Activated CD4-positive, CD25-positive, alpha-beta regulatory T cell treated with anti-CD3 and anti-CD28 coated beads, Interleukin-2, amount 50 U/mL, for 24 hours (primary cell): ENCODE results near the gene HAGH.

ENCODE experiments used
- ATAC-seq, 2 donors: fragments of 150-1000 bp; cut with Tn5 transposase; one replicate each; pipeline ENCODE4 v1.10.0; 2021; ENCODE audit warnings: mild to moderate bottlenecking in 1 of 2, moderate library complexity in 1 of 2

The HAGH gene

GRCh38 chr16:1785846-1786170 lies 40.8 kb downstream of the HAGH start:
- no peak for ATAC-seq

DNA sequence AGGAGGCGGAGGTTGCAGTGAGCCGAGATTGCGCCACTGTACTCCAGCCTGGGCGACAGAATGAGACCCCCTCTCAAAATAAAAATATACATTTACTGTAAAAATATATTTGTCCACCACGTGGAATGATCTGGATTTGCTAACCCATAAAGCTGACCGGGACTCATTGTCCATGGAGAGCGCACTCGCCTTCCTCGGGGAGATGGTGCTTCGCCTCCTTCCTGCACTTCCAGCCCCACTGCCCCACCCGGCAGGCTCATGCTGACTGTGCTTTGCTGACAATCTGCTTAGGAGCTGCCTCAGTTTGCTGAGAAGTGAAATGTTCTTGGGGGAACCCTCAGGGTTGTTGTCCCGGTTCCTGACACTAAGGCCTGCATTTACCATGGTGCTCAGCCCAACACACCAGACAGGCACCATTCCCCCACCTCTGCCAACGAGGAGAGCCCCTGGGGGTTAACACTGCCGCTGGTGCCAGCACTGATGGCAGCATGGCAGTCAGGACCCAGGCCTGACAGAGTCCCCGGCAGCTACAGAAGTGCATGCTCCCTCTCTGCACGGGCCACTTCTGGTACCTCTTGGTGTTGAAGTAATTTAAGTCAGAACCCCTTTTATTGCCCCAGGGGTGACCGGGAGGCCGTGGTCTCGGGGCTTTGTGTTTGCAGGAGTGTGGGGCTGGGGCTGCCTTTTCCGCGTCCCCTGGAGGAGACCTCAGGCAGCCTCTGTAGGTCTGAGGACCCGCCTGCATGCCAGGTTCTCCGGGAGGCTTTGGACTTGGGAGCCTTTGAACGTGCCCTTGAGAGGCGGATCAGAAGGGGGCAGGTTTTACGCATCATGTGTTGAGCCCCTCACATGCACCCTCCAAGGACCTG lies 41.4 kb downstream of the HAGH start:
- ATAC-seq: no peak

GRCh38 chr16:1782408-1783264 lies 44.0 kb downstream of the HAGH start, which contains the start of the genes NUBP2 and SPSB3:
TSS of gene NUBP2 (plus strand) at chr16:1782960. CDS start at chr16:1783021, 61 bp downstream.
TSS of gene SPSB3 (minus strand) at chr16:1782571. CDS start at chr16:1781483, 1,088 bp downstream.
- ATAC-seq: peak; percentile 92 to 93

- ATAC-seq: peak; percentile 2 to 4
Observed at GRCh38 chr16:1781758-1782407, 44.7 kb downstream of the HAGH start.

- no peak for ATAC-seq
Observed at GRCh38 chr16:1781254-1781653, 45.4 kb downstream of the HAGH start.

- ATAC-seq: no peak
Observed at GRCh38 chr16:1780677-1781072, 46.0 kb downstream of the HAGH start.

- ATAC-seq: no peak
Observed at GRCh38 chr16:1779741-1780676, 46.6 kb downstream of the HAGH start.

DNA sequence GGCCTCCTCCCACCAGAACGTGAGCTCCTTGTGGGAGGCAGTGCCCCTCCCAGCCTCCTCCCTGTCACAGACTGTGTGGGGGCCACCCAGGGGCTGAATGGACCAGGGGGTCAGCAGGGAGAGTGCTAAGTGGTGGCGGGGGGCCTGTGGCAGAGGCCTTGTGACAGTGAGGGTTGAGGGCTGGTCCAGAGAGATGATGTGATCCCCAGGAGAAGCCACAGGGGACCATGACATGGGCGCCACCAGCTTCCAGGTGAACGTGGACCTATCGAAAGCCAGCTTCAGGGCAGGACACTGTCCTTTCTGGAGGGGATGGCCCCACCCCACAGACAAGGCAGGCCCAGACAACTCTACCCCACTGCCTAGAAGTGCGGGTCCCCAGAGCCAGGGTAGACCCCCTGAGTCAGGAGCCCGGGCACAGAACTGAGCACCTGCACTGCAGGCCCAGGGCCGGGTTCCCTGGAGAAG lies 47.4 kb downstream of the HAGH start:
- no peak for ATAC-seq

GRCh38 chr16:1778200-1779179 lies 48.1 kb downstream of the HAGH start:
- ATAC-seq: no peak

DNA sequence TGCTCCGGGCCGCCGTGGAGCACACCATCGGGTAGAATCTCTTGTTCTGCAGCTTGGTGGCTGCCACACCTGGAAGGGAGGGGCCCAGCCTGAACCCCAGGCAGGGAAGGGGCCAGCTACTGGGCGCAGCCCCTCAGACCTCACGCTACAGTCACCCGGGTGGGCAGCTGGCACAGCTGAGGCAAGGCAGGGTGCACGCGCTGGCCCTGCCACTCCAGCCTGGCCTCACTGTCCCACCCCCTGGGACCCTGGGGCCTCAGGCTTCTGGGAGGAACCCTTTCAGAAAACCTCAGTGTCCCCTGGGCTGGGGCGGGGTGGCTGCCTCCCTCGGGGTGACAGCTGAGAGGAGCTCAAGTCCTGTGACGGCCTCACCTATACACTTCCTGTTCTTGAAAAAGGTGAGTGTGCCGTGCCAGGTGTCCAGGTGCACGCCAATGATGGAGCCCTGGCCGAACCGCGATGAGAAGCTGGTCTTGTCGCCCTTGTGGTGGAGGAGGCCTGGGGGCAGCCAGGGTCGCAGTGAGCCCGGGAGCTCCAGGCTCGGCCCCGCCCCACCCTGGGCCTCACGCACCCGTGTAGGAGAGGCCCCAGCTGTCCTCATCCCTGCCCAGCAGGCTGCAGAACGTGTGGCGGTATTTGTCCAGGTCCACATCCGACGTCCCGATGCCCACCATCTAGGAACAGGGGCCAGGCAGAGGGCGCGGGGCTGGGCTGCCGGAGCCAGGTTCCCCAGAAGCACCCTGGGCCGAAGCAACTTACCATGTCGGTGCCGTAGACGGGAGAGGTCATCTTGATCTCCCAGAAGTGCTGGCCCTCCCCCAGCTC lies 49.0 kb downstream of the HAGH start:
- no peak for ATAC-seq

GRCh38 chr16:1776991-1777374 lies 49.6 kb downstream of the HAGH start:
- ATAC-seq: no peak

- no peak for ATAC-seq
Observed at GRCh38 chr16:1776672-1776955, 50.0 kb downstream of the HAGH start.

DNA sequence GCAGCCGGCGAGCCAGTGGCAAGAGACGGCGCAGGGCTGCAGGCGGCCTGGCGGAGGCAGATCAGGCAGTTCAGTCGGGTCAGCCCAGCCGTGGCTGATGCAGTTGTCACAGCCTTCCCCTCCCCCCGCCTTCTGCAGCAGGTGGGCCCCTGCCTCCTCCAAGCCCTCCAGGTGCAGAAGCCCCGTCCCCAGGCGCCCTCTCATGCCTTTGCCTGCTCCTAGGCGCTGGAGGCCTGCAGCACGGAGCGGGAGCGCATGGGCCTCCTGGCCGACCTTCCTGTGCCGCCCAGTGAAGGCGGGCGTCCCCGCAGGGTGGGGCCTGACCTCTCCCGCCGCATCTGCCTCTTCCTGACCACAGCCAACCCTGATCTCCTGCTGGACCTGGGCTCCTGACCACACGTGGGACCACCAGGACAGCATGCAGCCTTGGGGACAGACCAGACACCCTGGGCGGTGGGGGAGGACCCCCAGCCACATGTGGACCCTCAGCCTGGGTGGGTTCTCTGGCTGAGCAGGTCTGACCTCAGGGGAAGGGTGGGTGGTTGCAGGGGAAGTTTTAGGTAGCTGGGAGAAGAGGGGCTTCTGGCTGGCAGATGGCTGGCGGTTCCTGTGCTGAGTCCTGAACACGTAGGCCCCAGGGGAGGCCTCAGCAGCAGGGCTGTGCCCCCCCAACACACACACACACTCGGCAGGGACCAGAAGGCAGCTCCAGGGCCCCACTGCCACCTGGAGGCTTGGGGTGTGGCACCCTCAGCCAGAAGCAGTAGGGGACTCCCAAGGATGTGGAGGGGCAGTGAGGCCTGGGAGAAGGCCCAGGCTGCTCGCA lies 50.6 kb downstream of the HAGH start:
- ATAC-seq: no peak

- no peak for ATAC-seq
Observed at GRCh38 chr16:1775006-1775845, 51.4 kb downstream of the HAGH start.

DNA sequence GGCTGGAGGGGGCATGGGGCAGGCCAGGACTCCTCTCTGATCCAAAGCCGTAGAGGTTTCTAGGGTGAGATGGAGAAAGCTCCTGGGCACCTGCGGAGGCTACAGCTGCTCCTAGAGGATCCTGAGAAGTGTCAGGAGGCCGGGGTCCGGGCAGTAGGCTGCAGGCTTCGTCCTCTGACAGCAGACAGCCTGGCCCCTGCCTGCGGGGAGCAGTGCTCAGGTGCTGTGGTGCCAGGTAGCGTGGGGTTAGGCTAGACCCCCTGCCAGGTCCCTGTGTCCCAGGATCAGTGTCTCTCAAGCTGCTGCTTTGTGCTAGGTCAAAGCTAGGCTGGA lies 52.2 kb downstream of the HAGH start:
- ATAC-seq: no peak

DNA sequence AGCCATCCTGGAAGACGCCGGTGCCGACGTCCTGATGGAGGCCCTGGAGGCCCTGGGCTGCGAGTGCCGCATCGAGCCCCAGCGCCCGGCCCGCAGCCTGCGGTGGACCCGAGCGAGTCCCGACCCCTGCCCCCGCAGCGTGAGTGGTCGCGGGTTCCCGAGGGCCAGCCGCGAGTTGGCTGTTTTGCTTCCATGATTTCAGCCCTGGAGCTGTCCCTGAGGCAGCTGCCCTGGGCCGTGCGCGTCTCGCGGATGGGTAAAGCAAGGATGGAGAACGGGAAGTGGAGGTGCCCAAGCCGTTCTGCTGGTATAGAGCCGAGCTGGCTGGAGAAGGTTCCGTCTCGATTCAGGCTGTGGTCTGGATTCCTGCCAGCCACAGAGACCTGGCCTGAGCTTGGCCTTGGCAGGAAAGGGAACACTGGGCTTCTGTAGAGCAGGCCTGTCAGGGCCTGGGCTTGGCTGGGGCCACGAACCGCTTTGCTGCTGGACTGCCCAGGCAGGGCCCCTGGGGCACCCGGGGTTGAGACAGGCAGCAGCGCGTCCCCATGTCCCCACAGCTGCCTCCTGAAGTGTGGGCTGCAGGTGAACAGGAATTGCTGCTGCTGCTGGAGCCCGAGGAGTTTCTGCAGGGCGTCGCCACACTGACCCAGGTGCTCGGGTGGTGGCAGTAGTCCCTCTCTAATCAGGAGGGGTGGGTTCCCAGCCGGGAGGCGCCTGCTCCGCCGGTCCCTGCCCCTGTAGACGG lies 52.8 kb downstream of the HAGH start:
- ATAC-seq: no peak

DNA sequence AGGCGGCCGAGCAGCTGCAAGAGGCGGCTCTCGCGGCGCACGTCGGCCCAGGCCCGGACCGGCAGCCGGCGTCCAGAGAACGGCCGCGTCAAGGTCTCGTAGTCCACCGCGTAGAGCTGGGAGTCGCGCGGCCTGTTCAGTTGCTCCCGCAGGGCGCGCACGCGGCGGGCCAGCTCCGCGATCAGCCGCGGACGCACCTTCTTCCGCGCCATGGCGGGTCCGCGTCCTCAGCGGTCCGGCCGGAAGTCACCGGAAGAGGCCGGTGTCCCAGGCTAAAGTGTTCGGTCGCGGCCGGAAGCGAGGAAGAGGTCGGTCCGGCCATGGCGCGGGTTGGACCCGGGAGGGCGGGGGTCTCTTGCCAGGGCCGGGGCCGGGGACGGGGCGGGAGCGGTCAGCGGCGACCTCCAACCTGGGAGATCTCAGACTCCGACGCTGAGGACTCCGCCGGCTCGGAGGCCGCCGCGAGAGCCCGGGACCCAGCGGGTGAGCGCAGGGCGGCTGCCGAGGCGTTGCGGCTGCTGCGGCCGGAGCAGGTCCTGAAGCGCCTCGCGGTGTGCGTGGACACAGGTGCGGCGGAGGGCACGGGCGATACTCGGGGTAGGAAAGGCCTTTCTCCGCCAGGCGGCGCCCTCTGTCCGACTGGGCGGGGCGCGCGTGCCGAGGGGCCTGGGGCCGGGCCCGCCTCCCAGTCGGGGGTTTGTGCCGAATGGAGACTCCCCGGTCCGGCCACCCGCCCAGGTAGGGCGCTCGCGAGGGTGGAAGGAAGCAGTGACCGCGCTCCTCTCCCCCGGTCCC lies 53.5 kb downstream of the HAGH start, which contains the start of gene MRPS34:
Gene MRPS34 (minus strand): TSS at position 227 of the 795 bp plus-strand sequence. CDS start 15 bp downstream, at position 212.
- ATAC-seq: peak; percentile 52
